Fibroblast of skin of abdomen (primary cell): ENCODE data around the gene CAPN11.
"Not testable (repeated sequence)": the region's sequence is repeated elsewhere in the genome, so short reads cannot be mapped to it uniquely, and the experiment has no call there.

ENCODE experiments used
- DNase-seq: peaks from one replicate; pipeline ENCODE4 v3.0.0-alpha.2; 2013

CAPN11 gene

GRCh38 chr6:44156494-44157151 lies 2.0 kb upstream of the CAPN11 start:
- DNase-seq = no peak

DNA sequence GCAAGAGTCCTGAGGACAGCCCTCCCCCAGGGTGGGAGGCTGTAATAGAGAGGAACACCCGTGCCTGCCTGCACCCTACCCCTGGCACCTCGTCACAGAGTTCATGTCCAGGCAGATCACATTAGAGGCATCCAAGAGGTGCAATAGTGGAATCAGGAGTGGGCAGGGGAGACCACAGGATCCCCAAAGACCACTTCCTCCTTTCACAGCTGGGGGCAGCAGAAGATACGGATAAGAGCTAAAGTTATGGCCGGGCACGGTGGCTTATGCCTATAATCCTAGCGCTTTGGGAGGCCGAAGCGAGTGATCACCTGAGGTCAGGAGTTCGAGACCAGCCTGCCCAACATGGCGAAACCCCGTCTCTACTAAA lies 1.5 kb upstream of the CAPN11 start:
- DNase-seq = no peak

DNA sequence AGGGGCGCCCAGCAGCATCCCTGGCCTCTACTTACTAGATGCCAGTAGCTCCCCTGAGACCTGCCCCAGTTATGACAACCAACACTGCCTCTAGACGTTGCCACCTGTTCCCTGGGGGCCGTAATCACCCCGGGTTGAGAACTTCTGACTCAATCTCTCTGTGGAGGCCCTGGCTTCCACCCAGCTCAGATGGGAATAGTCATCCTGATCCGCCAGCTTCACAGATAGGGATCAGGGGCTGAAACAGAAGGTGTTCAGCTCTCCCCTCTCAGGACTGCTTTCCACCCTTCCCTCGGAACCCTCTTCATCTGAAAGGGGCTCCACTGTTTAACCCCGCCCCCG lies 3.3 kb downstream of the CAPN11 start:
- DNase-seq = peak; percentile 21

GRCh38 chr6:44162876-44163625 lies 4.4 kb downstream of the CAPN11 start:
- DNase-seq = no peak

- DNase-seq = no peak
Observed at GRCh38 chr6:44166116-44166515, 7.5 kb downstream of the CAPN11 start.

DNA sequence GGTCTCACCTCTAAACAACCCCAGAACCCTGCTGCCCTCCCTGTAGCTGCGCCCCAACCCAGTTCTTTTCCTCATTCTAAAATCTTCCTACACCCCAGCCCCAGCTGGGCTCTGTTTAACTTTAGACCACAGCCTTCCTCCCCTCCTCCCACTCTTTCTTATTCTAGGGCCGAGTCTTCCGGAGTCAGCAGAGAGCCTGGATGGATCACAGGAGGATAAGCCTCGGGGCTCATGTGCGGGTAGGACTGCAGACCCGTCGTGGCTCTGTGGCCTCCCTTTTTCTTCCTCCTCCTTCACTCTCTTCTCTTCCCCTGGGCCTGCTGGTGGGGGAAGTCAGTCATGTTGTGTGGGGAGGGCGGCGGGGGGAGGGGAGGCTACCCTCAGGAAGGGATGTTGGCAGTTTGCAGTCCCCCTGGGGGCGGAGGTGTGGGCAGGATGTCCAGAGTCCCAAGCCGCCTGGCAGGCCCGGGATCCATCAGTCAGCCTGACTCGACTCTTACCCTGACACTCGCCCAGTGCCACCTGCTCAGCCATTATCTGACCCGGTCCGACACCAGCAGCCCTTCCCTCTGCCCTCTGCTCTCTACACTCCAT lies 8.1 kb downstream of the CAPN11 start:
- DNase-seq = no peak

GRCh38 chr6:44167567-44167966 lies 8.9 kb downstream of the CAPN11 start:
- no peak for DNase-seq

DNA sequence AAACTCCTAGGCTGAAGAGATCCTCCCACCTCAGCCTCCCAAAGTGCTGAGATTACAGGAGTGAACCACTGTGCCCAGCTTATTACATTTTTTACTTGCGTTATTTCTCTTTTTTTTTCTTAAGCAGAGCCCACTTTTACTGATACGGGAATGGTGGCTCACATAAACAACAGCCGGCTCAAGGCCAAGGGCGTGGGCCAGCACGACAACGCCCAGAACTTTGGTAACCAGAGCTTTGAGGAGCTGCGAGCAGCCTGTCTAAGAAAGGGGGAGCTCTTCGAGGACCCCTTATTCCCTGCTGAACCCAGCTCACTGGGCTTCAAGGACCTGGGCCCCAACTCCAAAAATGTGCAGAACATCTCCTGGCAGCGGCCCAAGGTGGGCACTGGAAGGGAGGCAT lies 10.5 kb downstream of the CAPN11 start:
- no peak for DNase-seq

DNA sequence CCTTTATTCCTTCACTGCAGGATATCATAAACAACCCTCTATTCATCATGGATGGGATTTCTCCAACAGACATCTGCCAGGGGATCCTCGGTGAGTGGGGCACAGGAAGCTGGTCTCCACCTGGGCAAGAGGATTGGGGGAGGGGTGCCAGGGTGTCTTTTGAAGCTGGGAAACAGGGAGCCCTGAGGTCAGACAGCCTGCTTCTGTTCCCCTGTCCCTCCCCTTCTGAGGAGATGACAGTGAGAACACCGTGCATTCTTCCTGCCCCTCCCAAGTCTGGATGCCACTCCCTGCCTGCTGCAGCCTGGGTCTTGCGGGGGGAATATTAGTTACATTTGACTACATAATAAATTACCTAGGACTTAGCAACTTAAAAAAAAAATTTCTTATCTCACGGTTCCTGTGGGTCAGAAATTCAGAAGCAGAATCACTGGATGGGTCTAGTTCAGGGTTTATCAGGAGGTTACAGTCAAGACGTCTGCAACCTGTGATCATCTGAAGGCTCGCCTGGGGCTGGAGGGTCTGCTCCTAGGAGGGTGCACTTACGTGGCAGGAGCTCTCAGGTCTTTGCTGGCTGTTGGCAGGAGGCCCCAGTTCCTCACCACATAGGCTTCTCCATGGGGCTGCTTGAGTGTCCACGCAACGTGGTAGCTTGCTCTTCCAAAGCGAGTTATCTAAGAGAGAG lies 11.4 kb downstream of the CAPN11 start:
- no peak for DNase-seq

GRCh38 chr6:44171899-44172546 lies 13.4 kb downstream of the CAPN11 start:
- DNase-seq = no peak

DNA sequence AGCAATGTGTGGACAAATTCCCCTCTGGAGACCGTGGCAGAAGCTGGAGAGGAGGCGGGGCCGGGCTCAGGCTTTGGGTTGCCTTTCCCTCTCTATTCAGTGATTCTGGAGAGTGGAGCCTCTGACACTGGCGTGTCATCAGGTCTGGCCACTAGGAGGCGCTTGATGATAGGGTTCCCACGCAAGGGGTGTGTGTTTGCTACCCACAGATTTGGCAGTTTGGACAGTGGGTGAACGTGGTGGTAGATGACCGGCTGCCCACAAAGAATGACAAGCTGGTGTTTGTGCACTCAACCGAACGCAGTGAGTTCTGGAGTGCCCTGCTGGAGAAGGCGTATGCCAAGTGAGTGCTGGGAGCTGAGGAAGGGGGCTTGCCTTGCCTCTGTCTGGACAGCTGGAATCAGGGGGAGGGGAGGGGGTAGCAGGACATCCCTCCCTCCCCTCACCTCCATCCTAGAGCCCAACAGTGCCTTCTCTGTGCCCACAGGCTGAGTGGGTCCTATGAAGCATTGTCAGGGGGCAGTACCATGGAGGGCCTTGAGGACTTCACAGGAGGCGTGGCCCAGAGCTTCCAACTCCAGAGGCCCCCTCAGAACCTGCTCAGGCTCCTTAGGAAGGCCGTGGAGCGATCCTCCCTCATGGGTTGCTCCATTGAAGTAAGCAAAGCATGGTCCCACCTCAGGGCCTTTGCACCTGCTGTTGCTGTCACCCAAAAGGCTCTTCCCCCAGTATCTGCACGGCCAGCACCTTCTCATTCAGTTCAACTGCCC lies 14.3 kb downstream of the CAPN11 start:
- DNase-seq = peak; percentile 61

GRCh38 chr6:44176130-44176761 lies 17.6 kb downstream of the CAPN11 start:
- no peak for DNase-seq

DNA sequence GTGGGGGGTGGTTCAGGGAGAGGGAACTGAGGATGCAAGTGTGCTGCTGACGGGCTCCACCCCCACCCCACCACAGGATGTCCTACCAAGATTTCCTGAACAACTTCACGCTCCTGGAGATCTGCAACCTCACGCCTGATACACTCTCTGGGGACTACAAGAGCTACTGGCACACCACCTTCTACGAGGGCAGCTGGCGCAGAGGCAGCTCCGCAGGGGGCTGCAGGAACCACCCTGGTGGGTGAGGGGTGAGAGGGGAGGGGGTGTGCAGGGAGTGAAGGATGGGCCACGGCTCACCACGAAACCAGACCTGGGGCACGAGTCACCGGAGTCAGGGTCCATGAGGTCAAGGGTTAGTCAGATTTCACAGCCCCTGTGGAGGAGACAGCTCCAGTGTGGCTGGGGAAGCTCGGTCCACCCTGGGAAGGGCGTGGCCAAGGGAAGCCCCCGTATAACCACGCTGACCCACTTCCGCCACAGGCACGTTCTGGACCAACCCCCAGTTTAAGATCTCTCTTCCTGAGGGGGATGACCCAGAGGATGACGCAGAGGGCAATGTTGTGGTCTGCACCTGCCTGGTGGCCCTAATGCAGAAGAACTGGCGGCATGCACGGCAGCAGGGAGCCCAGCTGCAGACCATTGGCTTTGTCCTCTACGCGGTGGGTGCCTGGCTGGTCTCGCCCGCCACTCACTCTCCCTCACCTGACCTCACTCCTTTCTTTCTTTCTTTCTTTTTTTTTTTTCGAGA lies 18.3 kb downstream of the CAPN11 start:
- DNase-seq = no peak

DNA sequence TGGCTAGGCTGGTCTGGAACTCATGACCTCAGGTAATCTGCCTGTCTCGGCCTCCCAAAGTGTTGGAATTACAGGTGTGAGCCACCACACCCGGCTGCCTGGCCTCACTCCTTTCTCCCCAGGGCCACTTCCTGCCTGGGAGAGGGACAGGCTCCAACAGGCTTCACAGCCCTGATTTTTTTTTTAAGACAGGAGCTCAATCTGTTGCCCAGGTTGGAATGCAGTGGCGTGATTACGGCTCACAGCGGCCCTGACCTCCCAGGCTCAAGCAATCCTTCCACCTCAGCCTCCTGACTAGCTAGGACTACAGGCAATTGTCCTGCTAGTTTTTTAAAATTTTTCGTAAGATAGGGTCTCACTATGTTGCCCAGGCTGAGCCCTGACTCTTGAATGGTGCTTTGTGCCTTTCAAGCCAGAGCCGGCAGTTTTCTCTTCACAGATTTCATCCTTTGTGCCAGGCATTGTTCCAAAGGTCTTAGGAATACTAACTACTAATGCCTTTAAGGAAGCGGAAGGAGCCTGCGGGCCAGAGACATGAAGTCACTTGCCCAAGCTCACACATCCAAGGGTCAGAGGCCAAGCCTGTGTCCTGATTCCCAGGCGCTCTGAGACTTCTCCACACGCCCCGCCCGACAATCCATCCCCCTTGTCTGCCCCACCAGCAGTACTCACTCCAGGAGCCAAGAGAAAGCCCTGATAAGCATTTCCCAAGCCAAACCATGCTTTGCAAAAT lies 19.2 kb downstream of the CAPN11 start:
- DNase-seq = peak; percentile 11

GRCh38 chr6:44178424-44179071 lies 19.9 kb downstream of the CAPN11 start:
- no peak for DNase-seq

- no peak for DNase-seq
Observed at GRCh38 chr6:44179072-44179536, 20.5 kb downstream of the CAPN11 start.

DNA sequence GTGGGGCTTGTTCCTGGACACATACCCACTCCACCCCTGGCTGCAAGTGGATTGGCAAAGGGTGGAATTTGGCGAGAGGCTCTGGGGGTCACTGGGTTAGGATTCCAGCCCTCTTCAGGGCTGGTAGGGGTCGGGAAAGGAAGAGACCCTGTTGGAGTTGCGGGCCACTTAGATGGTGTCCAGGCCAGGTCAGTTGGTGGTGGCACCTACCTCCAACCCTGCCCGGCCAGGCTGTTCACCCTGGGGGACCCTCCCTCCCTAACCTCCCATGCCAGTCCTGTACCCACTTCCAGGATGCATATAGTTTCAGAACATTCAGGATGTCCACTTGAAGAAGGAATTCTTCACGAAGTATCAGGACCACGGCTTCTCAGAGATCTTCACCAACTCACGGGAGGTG lies 21.0 kb downstream of the CAPN11 start:
- no peak for DNase-seq

- DNase-seq = no peak
Observed at GRCh38 chr6:44180406-44180805, 21.8 kb downstream of the CAPN11 start.

- no peak for DNase-seq
Observed at GRCh38 chr6:44180886-44181285, 22.3 kb downstream of the CAPN11 start.

- not testable (repeated sequence) for DNase-seq
Observed at GRCh38 chr6:44181784-44182183, 23.2 kb downstream of the CAPN11 start.
